Neural progenitor cell (in vitro differentiated cells): ENCODE results near the gene KLHL40.

ENCODE experiments used
- CTCF ChIP-seq: fragments of 200-600 bp; sonication (generic); IDR thresholded peaks from 2 replicates; pipeline ENCODE4 v1.5.1; 2017; ENCODE audit warnings: antibody characterized with exemption, mild to moderate bottlenecking
- EZH2 ChIP-seq: fragments of 200-600 bp; sonication (generic); IDR thresholded peaks from 2 replicates; pipeline ENCODE4 v1.6.1; 2017; ENCODE audit warnings: antibody characterized with exemption, mild to moderate bottlenecking, moderate library complexity

DNA sequence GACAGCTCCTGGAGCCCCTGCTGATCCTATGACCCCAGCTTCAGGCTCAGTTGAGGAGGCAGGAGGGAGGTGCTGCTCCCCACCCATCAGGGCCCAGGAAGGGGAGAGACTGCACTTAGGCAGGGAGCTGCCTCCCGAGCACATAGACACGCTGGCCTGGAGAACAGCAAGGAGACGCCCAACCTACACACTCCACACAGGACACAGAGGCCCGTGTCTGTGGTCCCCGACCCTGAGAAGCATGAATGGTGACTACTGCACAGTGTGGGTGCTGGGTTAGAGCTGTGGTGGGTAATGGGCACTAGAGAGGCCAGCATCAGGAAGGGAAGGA is 18.3 kb downstream of the KLHL40 start:
- no peak for TF ChIP-seq CTCF
- no peak for TF ChIP-seq EZH2
